NCI-H1436 treated with DMSO at 0.1 percent for 48 hours (cell line): ENCODE data around the gene LIMK1.

Source experiments
- DNase-seq: peaks from one replicate; lab custom pipeline; 2025; lab: John Stamatoyannopoulos, UW

Gene LIMK1

DNA sequence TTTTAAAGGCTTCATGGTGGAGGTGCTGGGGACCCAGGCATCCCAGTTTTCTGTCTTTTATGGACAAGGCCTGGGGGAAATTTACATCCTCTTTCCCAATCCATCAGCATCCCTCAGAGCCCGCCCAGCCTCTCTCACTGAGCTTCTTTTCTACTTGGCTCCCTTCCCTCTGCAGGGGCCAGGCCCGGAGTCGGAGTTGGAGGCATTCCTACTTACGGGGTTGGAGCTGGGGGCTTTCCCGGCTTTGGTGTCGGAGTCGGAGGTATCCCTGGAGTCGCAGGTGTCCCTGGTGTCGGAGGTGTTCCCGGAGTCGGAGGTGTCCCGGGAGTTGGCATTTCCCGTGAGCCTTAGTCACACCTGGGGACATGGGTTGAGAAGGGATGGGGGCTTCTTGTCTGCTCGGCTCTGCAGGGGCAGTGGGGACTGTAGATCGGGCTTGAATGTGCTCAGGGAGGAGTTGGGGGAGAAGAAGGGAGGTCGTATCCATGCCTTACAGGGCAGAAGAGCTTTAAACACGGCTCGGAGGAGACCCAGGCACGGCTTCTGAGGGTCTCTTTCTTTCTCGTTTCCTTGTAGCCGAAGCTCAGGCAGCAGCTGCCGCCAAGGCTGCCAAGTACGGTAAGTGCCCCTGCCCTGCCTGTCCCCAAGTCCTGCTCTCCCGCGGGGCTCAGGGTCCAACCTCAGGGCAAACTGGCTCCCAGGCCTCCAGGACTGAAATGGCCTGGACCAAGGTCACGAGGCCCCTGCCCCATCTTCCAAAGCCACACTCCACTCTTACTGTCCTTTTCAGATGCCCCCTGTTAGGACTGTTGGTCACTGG lies 27.3 kb upstream of the LIMK1 start:
- DNase-seq: no peak

DNA sequence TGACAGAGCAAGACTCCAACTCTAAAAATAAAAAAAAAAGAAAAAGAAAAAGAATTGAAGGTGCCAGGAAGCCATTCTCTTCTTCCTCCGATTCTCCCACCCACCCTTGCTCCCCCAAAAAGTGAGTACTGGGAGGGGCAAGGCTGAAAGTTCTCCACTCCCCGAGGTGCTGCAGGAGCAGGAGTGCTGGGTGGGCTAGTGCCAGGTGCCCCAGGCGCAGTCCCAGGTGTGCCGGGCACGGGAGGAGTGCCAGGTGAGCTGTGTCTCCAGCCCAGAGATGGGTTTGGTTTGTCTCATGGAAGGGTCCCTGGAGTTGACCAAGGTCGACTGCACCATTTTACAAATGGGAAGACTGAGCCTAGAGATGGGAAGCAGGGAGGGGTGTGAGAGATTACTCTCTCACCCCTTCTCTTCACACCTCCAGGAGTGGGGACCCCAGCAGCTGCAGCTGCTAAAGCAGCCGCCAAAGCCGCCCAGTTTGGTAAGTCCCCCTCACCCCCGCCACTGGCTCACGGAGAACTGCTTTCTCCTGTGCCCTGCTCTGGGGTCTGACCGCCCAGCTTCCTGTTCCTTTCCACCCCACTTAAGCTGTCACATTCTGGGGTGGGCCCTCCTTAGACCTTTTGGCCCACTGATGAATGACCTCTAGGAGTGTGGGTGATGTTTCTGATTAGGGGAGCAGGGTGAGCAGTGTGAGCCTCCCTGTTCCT lies 26.2 kb upstream of the LIMK1 start:
- no peak for DNase-seq

DNA sequence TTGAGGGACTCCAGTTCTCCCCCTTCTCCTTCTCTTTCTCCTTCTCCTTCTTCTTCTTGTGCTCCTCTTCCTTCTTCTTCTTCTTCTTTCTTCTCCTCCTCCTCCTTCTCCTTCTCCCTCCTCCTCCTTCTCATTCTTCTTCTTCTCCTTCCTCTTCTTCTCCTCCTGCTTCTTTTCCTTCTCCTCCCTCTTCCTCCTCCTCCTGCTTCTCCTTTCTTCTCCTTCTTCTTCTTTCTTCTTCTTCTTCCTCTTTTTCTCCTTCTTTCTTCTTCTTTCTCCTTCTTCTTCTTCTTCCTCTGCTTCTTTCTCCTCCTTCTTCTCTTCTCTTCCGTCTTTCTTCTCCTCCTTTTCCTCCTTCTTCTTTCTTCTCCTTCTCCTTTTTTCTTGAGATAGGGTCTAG lies 25.6 kb upstream of the LIMK1 start:
- DNase-seq: no peak

DNA sequence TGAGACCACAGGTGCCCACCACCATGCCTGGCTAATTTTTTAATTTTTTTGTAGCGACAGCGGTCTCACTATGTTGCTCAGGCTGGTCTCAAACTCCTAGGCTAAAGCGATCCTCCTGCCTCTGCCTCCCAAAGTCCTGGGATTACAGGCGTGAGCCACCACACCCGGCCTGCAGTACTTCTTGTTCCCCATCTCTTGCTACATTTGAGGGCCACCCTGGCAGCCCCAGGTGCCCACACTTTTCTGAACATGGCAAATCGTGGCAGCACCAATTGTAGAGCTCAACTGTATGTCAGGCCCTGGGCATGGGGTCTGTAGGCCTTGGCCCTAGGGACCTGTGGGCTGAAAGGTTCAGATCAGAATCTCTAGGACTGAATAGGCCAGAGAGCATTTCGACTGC lies 25.1 kb upstream of the LIMK1 start:
- DNase-seq: no peak

DNA sequence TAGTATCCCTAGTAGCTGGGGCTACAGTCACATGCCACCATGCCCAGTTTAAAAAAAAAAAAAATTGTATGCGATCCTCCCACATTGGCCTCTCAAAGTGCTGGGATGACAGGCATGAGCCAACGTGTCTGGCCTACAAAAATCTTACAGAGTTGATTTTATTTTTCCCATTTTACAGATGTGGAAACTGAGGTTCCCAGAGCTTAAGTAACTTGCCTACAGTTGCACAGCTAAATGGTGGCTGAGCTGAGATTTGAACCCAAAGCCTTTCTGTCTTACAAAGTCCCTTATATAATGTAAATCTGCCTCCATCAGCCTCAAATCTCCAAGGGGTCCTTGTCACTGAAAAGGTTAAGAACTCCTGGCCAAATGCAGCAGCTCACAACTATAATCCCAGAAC lies 24.6 kb upstream of the LIMK1 start:
- DNase-seq: no peak

DNA sequence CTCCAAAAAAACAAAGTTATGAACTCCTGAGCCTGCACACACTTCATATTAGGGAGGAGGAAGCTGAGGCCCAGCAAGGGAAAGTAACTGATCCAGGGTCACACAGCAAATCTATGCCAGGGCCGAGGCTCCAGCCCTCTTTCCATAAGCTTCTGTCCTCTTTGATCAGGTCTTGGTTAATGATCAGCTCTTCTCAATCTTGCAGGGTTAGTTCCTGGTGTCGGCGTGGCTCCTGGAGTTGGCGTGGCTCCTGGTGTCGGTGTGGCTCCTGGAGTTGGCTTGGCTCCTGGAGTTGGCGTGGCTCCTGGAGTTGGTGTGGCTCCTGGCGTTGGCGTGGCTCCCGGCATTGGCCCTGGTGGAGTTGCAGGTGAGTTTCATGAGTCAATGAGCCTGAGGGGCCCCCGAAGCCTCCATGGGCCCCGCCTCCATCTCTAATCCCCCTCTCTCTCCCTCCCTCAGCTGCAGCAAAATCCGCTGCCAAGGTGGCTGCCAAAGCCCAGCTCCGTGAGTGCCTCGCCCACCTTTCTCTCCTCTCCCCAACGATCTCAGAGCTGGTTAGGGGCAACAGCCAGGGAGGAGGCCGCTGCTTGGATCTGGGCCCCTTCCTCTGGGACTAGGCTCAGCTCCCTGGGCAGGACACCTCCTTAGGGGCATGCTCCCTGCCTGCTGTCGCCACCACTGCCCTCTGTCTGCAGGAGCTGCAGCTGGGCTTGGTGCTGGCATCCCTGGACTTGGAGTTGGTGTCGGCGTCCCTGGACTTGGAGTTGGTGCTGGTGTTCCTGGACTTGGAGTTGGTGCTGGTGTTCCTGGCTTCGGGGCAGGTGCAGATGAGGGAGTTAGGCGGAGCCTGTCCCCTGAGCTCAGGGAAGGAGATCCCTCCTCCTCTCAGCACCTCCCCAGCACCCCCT lies 23.7 kb upstream of the LIMK1 start:
- DNase-seq: no peak

DNA sequence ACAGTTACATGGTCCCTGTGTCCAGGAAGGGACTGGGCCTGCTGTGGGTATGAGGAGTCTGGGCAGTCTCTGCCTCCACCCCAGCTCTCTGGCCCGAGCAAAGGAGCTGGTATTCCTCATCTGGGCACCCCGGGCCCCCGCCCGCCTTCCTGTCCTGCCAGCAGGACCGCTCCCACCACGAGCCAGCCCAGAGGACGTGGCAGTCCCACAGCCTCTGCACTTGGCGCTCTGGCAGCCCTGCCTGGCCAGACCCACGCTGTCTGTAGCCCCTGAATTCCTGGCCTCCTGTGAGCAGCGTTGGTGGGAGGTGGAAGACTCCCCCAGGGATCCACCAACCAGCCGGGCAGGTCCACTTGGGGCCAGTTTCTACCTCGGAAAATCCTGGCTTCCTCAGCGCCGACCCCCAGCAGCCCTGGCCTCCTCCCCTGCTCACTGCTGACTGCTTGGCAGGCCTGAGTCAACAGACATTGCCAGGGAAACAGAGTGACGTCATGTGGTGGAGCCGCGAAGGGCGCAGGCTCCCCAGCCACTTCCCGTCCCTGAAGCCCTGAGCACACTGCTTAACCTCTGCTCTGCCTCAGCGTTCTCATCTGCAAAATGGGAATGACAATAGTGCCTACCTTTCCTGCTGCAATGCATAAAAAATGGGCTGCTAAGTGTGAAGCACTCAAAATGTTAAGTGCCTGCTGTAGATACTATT lies 21.6 kb upstream of the LIMK1 start:
- peak; percentile 53 for DNase-seq

DNA sequence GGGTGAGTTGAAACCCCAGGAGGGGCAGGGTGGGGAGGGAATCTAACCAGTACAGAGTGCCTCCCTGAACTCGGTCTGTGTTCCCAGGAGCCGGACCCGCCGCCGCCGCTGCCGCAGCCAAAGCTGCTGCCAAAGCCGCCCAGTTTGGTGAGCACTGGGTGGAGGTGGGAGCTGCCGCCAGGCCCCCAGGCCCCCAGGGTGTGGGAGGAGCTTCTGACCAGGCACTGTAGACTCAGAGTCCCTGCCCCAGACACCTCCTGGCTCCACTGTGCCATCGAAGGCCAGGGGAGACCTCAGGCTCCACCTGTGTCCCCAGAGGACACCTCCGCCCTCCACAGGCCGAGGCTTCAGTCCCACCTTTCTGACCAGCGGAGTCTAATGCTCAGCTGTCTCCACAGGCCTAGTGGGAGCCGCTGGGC lies 20.4 kb upstream of the LIMK1 start:
- no peak for DNase-seq

DNA sequence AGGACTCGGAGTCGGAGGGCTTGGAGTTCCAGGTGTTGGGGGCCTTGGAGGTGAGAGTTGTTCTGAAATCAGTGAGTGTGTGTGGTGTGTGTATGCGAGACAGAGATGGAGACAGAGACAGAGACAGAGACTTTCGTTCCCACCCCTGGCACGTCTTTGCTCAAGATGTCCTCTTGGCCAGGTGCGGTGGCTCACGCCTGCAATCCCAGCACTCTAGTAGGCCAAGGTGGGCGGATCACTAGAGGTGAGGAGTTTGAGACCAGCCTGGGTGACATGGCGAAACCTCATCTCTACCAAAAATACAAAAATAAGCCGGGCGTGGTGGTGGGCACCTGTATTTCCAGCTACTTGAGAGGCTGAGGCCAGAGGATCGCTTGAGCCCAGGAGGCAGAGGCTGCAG lies 20.0 kb upstream of the LIMK1 start:
- no peak for DNase-seq

DNA sequence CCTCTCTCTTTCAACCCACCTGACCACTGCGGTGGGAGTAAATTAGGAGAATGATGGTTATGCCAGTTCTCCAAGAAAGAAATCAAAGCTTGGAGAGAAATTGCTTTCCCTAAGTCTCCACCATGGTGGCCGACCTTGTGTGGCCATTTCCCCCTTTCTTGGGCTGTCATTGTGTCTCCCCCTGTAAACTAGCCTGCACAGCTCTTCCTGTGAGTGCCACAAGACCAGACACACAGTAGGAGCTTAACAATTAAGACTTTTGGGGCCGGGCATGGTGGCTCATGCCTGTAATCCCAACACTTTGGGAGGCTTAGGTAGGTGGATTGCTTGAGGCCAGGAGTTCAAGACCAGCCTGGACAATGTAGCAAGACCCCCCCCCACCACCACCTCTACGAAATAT lies 18.9 kb upstream of the LIMK1 start:
- DNase-seq: no peak

DNA sequence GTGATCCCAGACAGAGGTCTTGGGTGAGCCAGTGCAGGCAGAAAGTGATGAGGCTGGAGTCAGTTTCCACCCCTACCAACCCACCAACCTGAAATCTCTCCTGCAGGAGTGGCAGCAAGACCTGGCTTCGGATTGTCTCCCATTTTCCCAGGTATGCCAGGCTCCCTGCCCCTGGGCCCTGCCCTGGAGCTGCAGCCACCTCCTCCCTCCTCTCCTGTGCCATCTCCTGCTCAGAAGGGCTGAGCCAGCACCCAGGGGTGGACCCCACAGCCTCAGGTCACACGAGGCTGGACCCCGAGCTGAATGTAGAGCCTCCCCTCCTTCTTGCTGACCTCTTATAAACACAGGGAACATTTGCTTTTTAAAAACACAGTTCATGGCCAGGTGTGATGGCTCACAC lies 17.0 kb upstream of the LIMK1 start:
- DNase-seq: no peak

DNA sequence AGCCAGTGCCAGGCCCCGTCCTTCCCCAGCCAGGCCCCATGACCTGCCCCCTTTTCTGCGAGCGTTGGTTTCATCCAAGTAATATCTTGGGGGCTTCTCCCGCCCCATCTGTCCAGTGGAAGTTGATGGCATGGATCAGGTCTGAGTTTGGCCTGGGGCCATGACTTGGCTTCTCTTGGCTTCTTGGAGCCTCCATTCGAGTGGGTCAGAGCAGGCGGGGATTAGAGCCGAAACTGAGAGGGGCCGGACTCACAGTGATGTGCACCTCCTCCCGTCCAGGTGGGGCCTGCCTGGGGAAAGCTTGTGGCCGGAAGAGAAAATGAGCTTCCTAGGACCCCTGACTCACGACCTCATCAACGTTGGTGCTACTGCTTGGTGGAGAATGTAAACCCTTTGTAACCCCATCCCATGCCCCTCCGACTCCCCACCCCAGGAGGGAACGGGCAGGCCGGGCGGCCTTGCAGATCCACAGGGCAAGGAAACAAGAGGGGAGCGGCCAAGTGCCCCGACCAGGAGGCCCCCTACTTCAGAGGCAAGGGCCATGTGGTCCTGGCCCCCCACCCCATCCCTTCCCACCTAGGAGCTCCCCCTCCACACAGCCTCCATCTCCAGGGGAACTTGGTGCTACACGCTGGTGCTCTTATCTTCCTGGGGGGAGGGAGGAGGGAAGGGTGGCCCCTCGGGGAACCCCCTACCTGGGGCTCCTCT lies 15.1 kb upstream of the LIMK1 start:
- no peak for DNase-seq

DNA sequence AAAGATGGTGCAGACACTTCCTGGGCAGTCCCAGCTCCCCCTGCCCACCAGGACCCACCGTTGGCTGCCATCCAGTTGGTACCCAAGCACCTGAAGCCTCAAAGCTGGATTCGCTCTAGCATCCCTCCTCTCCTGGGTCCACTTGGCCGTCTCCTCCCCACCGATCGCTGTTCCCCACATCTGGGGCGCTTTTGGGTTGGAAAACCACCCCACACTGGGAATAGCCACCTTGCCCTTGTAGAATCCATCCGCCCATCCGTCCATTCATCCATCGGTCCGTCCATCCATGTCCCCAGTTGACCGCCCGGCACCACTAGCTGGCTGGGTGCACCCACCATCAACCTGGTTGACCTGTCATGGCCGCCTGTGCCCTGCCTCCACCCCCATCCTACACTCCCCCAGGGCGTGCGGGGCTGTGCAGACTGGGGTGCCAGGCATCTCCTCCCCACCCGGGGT lies 14.5 kb upstream of the LIMK1 start:
- DNase-seq: no peak

DNA sequence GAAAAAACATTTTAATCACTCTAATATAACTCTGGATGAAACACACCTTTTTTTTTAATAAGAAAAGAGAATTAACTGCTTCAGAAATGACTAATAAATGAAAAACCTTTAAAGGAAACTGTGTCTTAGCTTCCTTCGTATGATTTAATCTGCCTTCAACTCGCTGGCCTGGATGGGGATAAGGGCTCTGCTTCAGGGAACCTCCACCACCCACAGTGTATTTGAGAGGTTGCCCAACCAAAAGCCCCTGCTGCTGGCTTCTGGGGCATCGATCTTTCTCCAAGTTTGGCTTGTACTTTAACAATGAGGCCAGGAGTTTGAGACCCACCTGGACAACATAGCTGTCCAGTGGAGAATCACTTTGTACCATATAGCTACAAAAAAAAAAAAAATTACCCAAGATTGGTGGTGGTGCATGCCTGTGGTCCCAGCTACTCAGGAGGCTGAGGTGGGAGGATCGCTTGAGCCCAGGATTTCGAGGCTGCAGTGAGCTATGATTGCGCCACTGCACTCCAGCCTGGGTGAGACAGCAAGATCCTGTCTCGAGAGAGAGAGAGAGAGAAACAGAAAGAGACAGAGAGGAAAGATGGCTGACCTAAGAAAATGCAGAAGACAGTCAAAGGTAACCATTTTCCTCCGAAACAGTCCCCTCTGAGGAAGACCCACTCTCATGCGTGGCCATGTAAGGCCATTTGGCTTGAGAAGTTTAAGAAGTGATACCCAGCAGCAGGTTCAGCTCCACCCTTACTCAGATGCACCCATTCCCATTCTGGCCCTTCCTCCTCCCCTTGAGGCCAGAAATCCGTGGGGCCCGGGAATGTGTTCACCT lies 13.6 kb upstream of the LIMK1 start:
- DNase-seq: no peak

DNA sequence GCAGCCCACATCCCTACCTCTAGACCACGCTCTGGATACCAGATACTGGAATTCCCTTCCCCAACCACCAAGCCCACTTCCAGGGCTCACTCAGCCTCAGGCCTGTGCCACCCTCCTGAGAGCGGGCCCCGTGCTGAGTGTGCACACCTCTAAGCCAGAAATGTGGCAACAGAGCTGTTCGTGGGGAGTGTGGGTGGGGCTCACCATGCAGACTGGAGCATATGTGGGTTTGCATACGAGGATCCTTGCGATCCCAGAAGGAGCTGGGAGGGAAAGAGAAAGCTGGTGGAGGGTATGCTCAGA lies 13.0 kb upstream of the LIMK1 start:
- DNase-seq: no peak

DNA sequence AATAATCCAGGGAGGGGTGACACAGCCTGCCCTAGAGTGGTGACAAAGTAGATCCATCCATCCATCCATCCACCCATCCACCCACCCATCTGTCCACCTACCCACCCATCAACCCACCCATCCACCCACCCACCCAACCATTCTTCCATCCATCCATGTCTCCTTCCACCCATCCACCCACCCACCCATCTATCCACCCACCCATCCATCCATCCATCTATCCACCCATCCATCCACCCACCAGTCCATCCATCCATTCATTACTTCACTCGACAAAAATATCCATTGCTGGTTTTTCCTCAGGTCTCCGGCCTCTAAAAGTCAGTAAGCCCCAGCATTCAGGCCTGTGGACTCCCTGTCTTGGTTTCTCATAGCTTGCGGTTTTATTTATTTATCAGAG lies 12.5 kb upstream of the LIMK1 start:
- no peak for DNase-seq

DNA sequence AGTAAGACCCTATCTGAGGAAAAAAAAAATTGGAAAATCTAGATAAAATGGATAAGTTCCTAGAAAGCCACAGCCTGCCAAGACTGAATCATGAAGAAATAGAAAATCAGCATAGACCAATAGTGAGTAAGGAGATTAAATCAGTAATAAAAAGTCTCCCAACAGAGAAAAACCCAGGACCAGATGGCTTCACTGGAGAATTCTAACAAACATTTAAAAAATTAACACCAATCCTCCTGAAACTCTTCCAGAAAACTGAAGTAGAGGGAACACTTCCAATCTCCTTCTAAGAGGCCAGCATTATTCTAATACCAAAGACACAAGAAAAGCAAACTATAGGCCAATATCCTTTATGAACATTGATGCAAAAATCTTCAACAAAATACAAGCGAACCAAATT lies 8.8 kb upstream of the LIMK1 start:
- no peak for DNase-seq

DNA sequence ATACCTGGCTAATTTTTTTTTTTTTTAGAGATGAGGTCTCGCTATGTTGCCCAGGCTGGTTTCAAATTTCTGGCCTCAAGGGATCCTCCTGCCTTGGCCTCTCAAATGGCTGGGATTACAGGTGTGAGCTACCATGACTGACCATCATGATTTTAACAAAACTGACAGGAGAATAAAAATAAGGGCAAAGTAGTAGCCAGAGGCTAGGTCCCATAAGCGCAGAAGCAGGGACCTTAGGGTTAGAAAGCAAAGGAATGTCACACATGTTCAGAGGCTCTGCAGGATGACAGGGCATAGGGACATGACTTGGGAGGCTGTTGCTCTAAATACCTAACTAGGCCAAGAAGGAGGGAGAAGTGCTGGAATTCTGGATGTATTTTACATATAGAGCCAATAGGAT lies 5.1 kb upstream of the LIMK1 start:
- DNase-seq: no peak

DNA sequence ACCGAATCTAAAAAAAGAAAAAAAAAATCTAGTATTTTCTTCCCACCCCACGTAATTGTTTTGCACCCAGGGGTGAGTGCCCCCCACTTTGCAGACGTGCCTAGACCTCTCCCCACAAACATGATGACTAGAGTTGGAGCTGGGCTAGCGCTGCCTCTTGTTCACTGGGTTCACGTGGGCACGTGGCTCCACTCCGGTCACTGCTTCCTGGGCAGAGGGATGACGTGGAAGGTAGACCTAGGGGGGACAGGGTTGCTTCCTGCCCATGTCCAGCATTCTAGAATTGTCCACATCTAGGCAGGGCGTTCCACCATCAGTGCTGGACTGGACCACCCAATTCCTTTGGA lies 861 bp upstream of the LIMK1 start:
- no peak for DNase-seq

DNA sequence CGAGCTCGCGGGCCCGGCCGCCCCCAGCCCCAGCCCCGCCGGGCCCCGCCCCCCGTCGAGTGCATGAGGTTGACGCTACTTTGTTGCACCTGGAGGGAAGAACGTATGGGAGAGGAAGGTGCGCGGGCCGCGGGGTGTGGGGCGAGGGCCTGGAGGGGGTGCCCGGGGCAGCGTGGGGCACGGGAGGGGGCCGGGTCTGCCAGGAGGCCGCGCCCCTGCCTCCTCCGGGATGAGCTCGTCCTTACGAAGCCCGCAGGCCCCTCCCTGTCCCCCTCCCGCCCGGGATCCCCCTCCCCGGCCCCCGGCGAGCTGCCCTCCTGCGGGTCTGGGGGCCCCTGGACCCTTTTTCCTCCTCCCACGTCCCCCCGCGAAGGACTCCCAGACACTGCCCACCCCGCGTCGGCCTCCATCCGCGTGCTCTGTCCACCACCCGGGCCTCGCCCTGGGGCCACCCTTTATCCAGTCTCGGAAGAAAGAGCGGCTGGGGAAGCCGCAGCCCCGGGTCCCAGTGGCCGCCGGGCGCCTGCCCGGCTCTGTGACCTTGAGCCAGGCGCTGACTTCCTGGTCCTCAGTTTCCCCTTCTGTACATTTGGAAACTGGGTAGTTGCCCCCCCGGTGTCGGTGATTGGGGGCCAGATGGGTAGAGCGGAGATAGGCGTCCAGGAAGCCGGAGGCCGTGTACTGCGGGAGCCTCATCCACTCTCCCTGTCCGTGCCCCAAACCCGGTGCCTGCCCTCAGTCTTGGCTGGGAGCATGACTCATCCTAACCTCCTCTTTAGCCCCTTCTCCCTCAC lies 521 bp downstream of the LIMK1 start:
- no peak for DNase-seq
